ENCODE results near the gene TERT.

Gene TERT

GRCh38 chr5:1265461-1266455, 29.1 kb downstream of the TERT start:
- Histone ChIP-seq H3K79me2 (ENCODE audit: low read length) (no peaks in the 10 kb centered on the region), H3K4me1 (ENCODE audit: low read length) (no peaks in the 10 kb centered on the region), H3K9me3 (ENCODE audit: insufficient read depth, low read length) (no peaks in the 10 kb centered on the region), H3K27ac (ENCODE audit: low read length) (no peak overlapping the region), H3K27me3 (ENCODE audit: low read depth, low read length) (no peaks in the 10 kb centered on the region), H2AFZ (ENCODE audit: low read depth, low read length) (no peak overlapping the region), H3K9ac (ENCODE audit: low read length) (no peak overlapping the region), H3K36me3 (replicated peaks; ENCODE audit: low read depth, low read length) (no peaks in the 10 kb centered on the region), H3K4me2 (ENCODE audit: low read length) (no peak overlapping the region), H4K20me1 (ENCODE audit: insufficient read depth, low read length) (no peaks in the 10 kb centered on the region), H3K4me3 (ENCODE audit: low read length) (no peak overlapping the region)
- no peak for TF ChIP-seq EZH2phosphoT487 (IDR thresholded peaks at IDR 0.05; ENCODE audit: low read depth)
- TF ChIP-seq CTCF (IDR thresholded peaks at IDR 0.05; ENCODE audit: low read depth, low read length): no peak

- no peak overlapping the region for H2AFZ ChIP-seq (ENCODE audit: low read depth, low read length)
- H3K4me3 ChIP-seq (ENCODE audit: low read length): no peak overlapping the region
- no peak overlapping the region for H3K9ac ChIP-seq (ENCODE audit: low read length)
- no peaks in the 10 kb centered on the region for H3K79me2 ChIP-seq (ENCODE audit: low read length)
- H3K9me3 ChIP-seq (ENCODE audit: insufficient read depth, low read length): no peaks in the 10 kb centered on the region
- no peaks in the 10 kb centered on the region for H3K27me3 ChIP-seq (ENCODE audit: low read depth, low read length)
- no peak overlapping the region for H3K4me2 ChIP-seq (ENCODE audit: low read length)
- TF ChIP-seq CTCF (IDR thresholded peaks at IDR 0.05; ENCODE audit: low read depth, low read length) (no peak), EZH2phosphoT487 (IDR thresholded peaks at IDR 0.05; ENCODE audit: low read depth) (no peak)
- H4K20me1 ChIP-seq (ENCODE audit: insufficient read depth, low read length): no peaks in the 10 kb centered on the region
- H3K4me1 ChIP-seq (ENCODE audit: low read length): no peaks in the 10 kb centered on the region
- H3K36me3 ChIP-seq (replicated peaks; ENCODE audit: low read depth, low read length): no peaks in the 10 kb centered on the region
- H3K27ac ChIP-seq (ENCODE audit: low read length): no peak overlapping the region
Observed at GRCh38 chr5:1265026-1265425, 29.8 kb downstream of the TERT start.

GRCh38 chr5:1264211-1264610, 30.7 kb downstream of the TERT start:
- H3K27me3 ChIP-seq (ENCODE audit: low read depth, low read length): no peaks in the 10 kb centered on the region
- H3K9ac ChIP-seq (ENCODE audit: low read length): no peak overlapping the region
- TF ChIP-seq CTCF (IDR thresholded peaks at IDR 0.05; ENCODE audit: low read depth, low read length) (no peak), EZH2phosphoT487 (IDR thresholded peaks at IDR 0.05; ENCODE audit: low read depth) (no peak)
- H3K9me3 ChIP-seq (ENCODE audit: insufficient read depth, low read length): no peaks in the 10 kb centered on the region
- H2AFZ ChIP-seq (ENCODE audit: low read depth, low read length): no peak overlapping the region
- no peaks in the 10 kb centered on the region for H4K20me1 ChIP-seq (ENCODE audit: insufficient read depth, low read length)
- H3K4me3 ChIP-seq (ENCODE audit: low read length): no peak overlapping the region
- no peaks in the 10 kb centered on the region for H3K36me3 ChIP-seq (replicated peaks; ENCODE audit: low read depth, low read length)
- H3K4me1 ChIP-seq (ENCODE audit: low read length): no peaks in the 10 kb centered on the region
- no peak overlapping the region for H3K4me2 ChIP-seq (ENCODE audit: low read length)
- H3K27ac ChIP-seq (ENCODE audit: low read length): no peak overlapping the region
- H3K79me2 ChIP-seq (ENCODE audit: low read length): no peaks in the 10 kb centered on the region

- Histone ChIP-seq H3K4me3 (ENCODE audit: low read length) (no peak overlapping the region), H3K79me2 (ENCODE audit: low read length) (no peaks in the 10 kb centered on the region), H3K27ac (ENCODE audit: low read length) (no peak overlapping the region), H3K9me3 (ENCODE audit: insufficient read depth, low read length) (no peaks in the 10 kb centered on the region), H3K9ac (ENCODE audit: low read length) (no peak overlapping the region), H3K4me2 (ENCODE audit: low read length) (no peak overlapping the region), H2AFZ (ENCODE audit: low read depth, low read length) (no peak overlapping the region), H3K4me1 (ENCODE audit: low read length) (no peaks in the 10 kb centered on the region), H3K36me3 (replicated peaks; ENCODE audit: low read depth, low read length) (no peaks in the 10 kb centered on the region), H3K27me3 (ENCODE audit: low read depth, low read length) (no peaks in the 10 kb centered on the region), H4K20me1 (ENCODE audit: insufficient read depth, low read length) (no peaks in the 10 kb centered on the region)
- TF ChIP-seq EZH2phosphoT487 (IDR thresholded peaks at IDR 0.05; ENCODE audit: low read depth): no peak
- no peak for TF ChIP-seq CTCF (IDR thresholded peaks at IDR 0.05; ENCODE audit: low read depth, low read length)
Observed at GRCh38 chr5:1262381-1262780, 32.5 kb downstream of the TERT start.
